Endothelial cell of umbilical vein (primary cell): Measurements from ENCODE around the gene SLC5A10. TPM values are rescaled to one million over a fixed set of nuclear protein-coding genes. Genes with fewer than 3 reads are reported as not detected.
"Not testable (repeated sequence)": the region's sequence is repeated elsewhere in the genome, so short reads cannot be mapped to it uniquely, and the experiment has no call there.

Source experiments
- BruUV-seq: library from RNA; stranded (reverse); fragments of 400-500 nt; replicated peaks from 2 replicates; lab custom pipeline; 2021; lab: Mats Ljungman, UMichigan
- CTCF ChIA-PET: fragments of 300-600, 350-600 bp; sonication (Branson Sonifier 250); formaldehyde crosslinking; loops from one replicate; lab custom pipeline; 2021; ENCODE audit warnings: antibody characterized with exemption, inconsistent platforms; lab: Charles Lee
- POLR2A ChIA-PET: fragments of 300-600, 350-600 bp; sonication (Branson Sonifier 250); formaldehyde crosslinking; loops from one replicate; lab custom pipeline; 2021; ENCODE audit warnings: antibody characterized with exemption, inconsistent platforms; lab: Charles Lee
- DNase-seq: peaks from one replicate; pipeline ENCODE4 v3.0.0-alpha.2; 2011; ENCODE audit warnings: low read depth, low spot score
- FAIRE-seq: peaks from 2 replicates; lab custom pipeline; 2011; peaks lifted over from hg19 to GRCh38; lab: Jason Lieb, UNC
- H2AFZ ChIP-seq: 2 replicates; pipeline ENCODE4 v1.6.0; 2012; ENCODE audit warnings: low read depth, low read length, control low read depth, inconsistent platforms
- H3K27ac ChIP-seq: 2 replicates; pipeline ENCODE4 v1.5.1; 2011; ENCODE audit warnings: low read depth, mild to moderate bottlenecking, control low read depth, low read length, moderate library complexity; ENCODE audit not compliant: insufficient read depth
- H3K27me3 ChIP-seq, 2 experiments: 2 replicates each; pipeline versions ENCODE4 v1.6.0 to v1.6.1; 2011; ENCODE audit warnings: low read length in 2 of 2, mixed read lengths in 1 of 2; ENCODE audit not compliant: control insufficient read depth in 2 of 2, insufficient read depth in 2 of 2
- H3K36me3 ChIP-seq, 2 experiments: 2 replicates in 1 of 2; 3 replicates in 1 of 2; pipeline ENCODE4 v1.5.1; 2011; ENCODE audit warnings: low read length in 2 of 2, mild to moderate bottlenecking in 1 of 2, moderate library complexity in 1 of 2; ENCODE audit not compliant: control insufficient read depth in 2 of 2, insufficient read depth in 2 of 2; ENCODE audit errors: extremely low read depth in 1 of 2
- H3K4me1 ChIP-seq: 3 replicates; pipeline ENCODE4 v1.5.1; 2011; ENCODE audit warnings: mild to moderate bottlenecking, low read length; ENCODE audit not compliant: control insufficient read depth, insufficient read depth; ENCODE audit errors: extremely low read depth
- H3K4me2 ChIP-seq: 2 replicates; pipeline ENCODE4 v1.6.1; 2011; ENCODE audit warnings: low read length, control low read depth, mixed read lengths; ENCODE audit not compliant: insufficient read depth
- H3K4me3 ChIP-seq, 3 experiments: fragments of 200-600 bp in 1 of 3; sonication (generic), shearing (Covaris generic) in 1 of 3; replicated peaks in 1 of 3; 2 replicates each; pipeline ENCODE4 v1.5.1; 2011 to 2016; ENCODE audit warnings: control low read depth in 3 of 3, low read length in 3 of 3, mild to moderate bottlenecking in 2 of 3, inconsistent platforms in 1 of 3, low read depth in 1 of 3, moderate library complexity in 1 of 3; ENCODE audit not compliant: insufficient read depth in 1 of 3
- H3K79me2 ChIP-seq: 2 replicates; pipeline ENCODE4 v1.6.0; 2012; ENCODE audit warnings: low read length, inconsistent platforms; ENCODE audit not compliant: control insufficient read depth, insufficient read depth
- H3K9ac ChIP-seq: replicated peaks from 2 replicates; pipeline ENCODE3; 2011; ENCODE audit warnings: low read length, control low read depth; ENCODE audit not compliant: insufficient read depth; ENCODE audit errors: extremely low read depth
- H3K9me1 ChIP-seq: replicated peaks from 3 replicates; pipeline ENCODE4 v1.6.0; 2011; ENCODE audit warnings: mild to moderate bottlenecking, low read length; ENCODE audit not compliant: control insufficient read depth, insufficient read depth; ENCODE audit errors: extremely low read depth
- H3K9me3 ChIP-seq: replicated peaks from 2 replicates; pipeline ENCODE4 v1.5.1; 2012; ENCODE audit warnings: low read length, inconsistent platforms; ENCODE audit not compliant: control insufficient read depth, insufficient read depth
- H4K20me1 ChIP-seq: replicated peaks from 2 replicates; pipeline ENCODE3; 2011; ENCODE audit warnings: mild to moderate bottlenecking, low read length; ENCODE audit not compliant: control insufficient read depth, insufficient read depth; ENCODE audit errors: extremely low read depth
- POLR2A ChIP-seq: IDR thresholded peaks from 2 replicates; pipeline ENCODE4 v1.6.1; 2012; ENCODE audit warnings: low read depth, mild to moderate bottlenecking, control low read depth, low read length
- POLR2AphosphoS5 ChIP-seq: IDR thresholded peaks from 2 replicates; pipeline ENCODE4 v1.6.1; 2012; ENCODE audit warnings: low read depth, mild to moderate bottlenecking, control low read depth, low read length, moderate library complexity; ENCODE audit not compliant: insufficient read depth
- dilution Hi-C: fragments of 300-500 bp; cut with MboI; formaldehyde crosslinking; loops from one replicate; pipeline ENCODE4 v1.15.0; 2019; ENCODE audit warnings: low sequenced_read_pairs; ENCODE audit not compliant: extremely low pct_ligation_motif_present
- intact Hi-C: fragments of 100-400 bp; cut with micrococcal nuclease; formaldehyde crosslinking; loops from one replicate; pipeline ENCODE4 v1.10.0; 2022
- polyA plus RNA-seq, 4 experiments: library from polyadenylated mRNA; depleted of rRNA in 3 of 4; stranded (reverse) in 3 of 4; unstranded in 1 of 4; fragments of >200 nt; gene quantifications; 2 replicates each; pipeline versions ENCODE4 v1.2.1 to v1.2.3, GENCODE V29; 2011 to 2012; ENCODE audit warnings: missing spikeins in 1 of 4
- total RNA-seq: library from RNA; stranded (reverse); gene quantifications from 2 replicates; pipeline ENCODE4 v1.2.3, GENCODE V29; 2021

The SLC5A10 gene
- total and polyA plus RNA-seq, 2 donors (not counting 3 experiments of a cell fraction or from before 2014, with no cell fraction given), result not detected

DNA sequence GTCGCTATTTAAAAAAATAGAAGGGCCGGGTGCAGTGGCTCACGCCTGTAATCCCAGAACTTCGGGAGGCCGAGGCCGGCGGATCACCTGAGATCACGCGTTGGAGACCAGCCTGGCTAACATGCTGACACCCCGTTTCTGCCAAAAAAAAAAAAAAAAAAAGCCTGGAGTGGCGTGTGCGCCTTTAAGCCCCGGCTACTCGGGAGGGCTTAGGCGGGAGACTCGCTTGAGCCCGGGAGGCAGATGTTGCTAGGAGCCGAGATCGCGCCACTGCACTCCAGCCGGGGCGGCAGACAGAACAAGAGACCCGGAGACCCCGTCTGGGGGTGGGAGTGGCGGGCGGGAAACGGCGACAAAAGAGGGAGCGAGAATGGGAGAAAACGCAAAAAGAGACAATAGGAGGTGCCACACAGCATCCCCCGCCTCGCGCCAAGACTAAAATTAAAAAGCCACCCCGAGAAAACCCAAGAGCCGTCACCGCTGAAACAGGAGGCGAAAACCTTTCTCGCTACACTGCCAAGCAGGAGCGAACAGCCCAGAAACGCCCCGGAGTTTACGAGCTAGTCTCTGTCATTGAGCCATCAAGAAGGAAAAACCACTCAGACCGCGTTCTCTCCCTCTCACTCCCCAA, 111.5 kb downstream of the SLC5A10 start:
- H3K4me2 ChIP-seq, dilution Hi-C loops, H3K27me3 ChIP-seq, FAIRE-seq, CTCF ChIA-PET, H3K4me1 ChIP-seq, H3K79me2 ChIP-seq, DNase-seq, H3K9me1 ChIP-seq, H3K4me3 ChIP-seq, H3K27ac ChIP-seq, H3K9ac ChIP-seq, H3K36me3 ChIP-seq, H3K9me3 ChIP-seq, H2AFZ ChIP-seq, POLR2A ChIA-PET, H4K20me1 ChIP-seq, intact Hi-C loops: not testable (repeated sequence)
- TF ChIP-seq POLR2A, result peak; percentile 73
- peak; percentile 62 for TF ChIP-seq POLR2AphosphoS5
- TSS peak; percentile 100 for BruUV-seq

DNA sequence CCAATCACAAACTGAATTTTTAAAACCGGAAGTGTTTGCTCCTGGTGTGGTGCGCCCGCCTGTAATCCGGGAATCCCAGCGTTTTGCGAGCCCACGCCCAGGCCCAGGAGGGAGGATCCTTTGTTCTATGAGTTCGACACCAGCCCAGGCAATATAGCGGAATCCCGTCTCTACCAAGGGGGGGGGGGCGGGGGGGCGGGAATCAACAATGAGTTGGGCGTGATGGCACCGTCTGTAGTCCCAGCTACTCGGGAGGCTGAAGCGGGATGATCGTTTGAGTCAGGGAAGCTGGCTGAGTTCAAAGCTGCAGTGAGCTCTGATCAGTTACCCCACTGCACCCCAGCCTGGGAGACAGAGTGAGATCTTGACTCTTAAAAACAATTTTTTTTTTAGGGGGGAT, 112.4 kb downstream of the SLC5A10 start:
- H3K27ac ChIP-seq, CTCF ChIA-PET: not testable (repeated sequence)
- DNase-seq, result peak; percentile 0

DNA sequence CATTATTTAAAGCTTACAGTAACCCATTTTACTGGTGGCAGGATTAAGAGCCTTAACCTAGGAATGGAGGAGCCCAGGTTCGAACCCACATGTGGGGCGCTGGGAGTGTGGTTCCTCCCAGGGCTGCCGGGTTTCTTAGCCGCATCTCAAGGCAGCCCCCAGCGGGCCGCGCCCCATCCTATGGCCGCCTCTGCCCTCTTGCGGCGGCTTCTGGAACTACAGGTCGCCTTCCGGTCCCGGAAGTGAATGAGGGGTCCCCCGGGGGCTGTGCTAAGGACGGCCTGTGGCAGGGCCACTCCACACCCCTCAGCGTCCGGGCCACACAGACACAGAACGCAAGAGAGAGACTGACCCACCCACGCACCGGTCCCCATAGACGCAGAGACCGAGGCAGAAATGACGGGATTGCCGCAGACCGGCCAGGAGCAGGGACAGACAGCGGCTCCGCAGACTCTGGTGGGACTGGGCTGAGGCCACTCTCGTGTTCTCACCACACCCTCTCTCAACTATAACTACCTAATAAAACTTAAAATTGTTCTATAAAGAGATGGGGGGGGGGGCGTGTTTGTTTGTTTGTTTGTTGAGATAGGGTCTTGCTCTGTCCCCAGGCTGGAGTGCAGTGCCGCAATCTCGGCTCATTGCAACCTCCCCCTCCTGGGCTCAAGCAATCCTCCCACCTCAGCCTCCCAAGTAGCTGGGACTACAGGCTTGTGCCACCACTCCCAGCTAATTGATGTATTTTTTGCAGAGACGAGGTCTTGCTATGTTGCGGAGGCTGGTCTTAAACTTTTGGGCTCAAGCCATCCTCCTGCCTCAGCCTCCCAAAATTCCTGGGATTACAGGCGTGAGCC, 118.6 kb downstream of the SLC5A10 start:
- H3K27ac ChIP-seq, H3K9me3 ChIP-seq, H3K9me1 ChIP-seq, intact Hi-C loops, H3K4me2 ChIP-seq, H2AFZ ChIP-seq, dilution Hi-C loops, H3K79me2 ChIP-seq, H3K27me3 ChIP-seq, DNase-seq, H3K9ac ChIP-seq, FAIRE-seq, H3K4me3 ChIP-seq, CTCF ChIA-PET, H3K36me3 ChIP-seq, POLR2A ChIA-PET, H4K20me1 ChIP-seq, H3K4me1 ChIP-seq: not testable (repeated sequence)
- BruUV-seq, result TSS peak; percentile 71

More for the DNA sequence above, 112.4 kb downstream of the SLC5A10 start:
- H3K9ac ChIP-seq, FAIRE-seq, H3K36me3 ChIP-seq, H3K9me1 ChIP-seq, dilution Hi-C loops, H3K4me2 ChIP-seq, H3K79me2 ChIP-seq, H3K27me3 ChIP-seq, BruUV-seq, H3K4me1 ChIP-seq, H3K4me3 ChIP-seq, intact Hi-C loops, H3K9me3 ChIP-seq, H2AFZ ChIP-seq, H4K20me1 ChIP-seq, POLR2A ChIA-PET: not testable (repeated sequence)
